ENCODE data around the gene PIGS. TPM values are rescaled to one million over a fixed set of nuclear protein-coding genes. Genes with fewer than 3 reads are reported as not detected.
A peak's percentile ranks its signal among the peaks of the same experiment; 100 is the strongest.

PIGS gene
- total and polyA plus RNA-seq, 2 of the 13 experiments (the other 11 are each of a cell fraction or from before 2014, with no cell fraction given) = 31.7 to 42.6 TPM

GRCh38 chr17:28598799-28599310 lies 27.5 kb upstream of the PIGS start, which contains the start of gene SPAG5 (continued):
- no peak for TF ChIP-seq RFX5 (IDR thresholded peaks at IDR 0.05; ENCODE audit: low read depth, low read length)
- TF ChIP-seq FOXP1 (IDR thresholded peaks at IDR 0.05) = no peak
- TF ChIP-seq FOXP1 (CRISPR knock-in tag; IDR thresholded peaks at IDR 0.05) = no peak
- TF ChIP-seq ZNF883 (CRISPR knock-in tag; IDR thresholded peaks at IDR 0.05; ENCODE audit: not compliant biosample characterization) = no peak
- TF ChIP-seq DR1 (CRISPR knock-in tag; IDR thresholded peaks at IDR 0.05) = peak; percentile 82
- TF ChIP-seq ZNF451 (CRISPR knock-in tag; IDR thresholded peaks at IDR 0.05) = no peak
- no peak for TF ChIP-seq PAWR (CRISPR knock-in tag; IDR thresholded peaks at IDR 0.05; ENCODE audit: borderline replicate concordance)
- no peak for TF ChIP-seq GRHL1 (CRISPR knock-in tag; conservative IDR thresholded peaks at IDR 0.05)
- TF ChIP-seq MED1 (CRISPR knock-in tag; IDR thresholded peaks at IDR 0.05) = peak; percentile 63; the same call in 1 of the 2 replicates
- no peak for TF ChIP-seq ZNF343 (CRISPR knock-in tag; IDR thresholded peaks at IDR 0.05)
- TF ChIP-seq AFF4 (CRISPR knock-in tag; IDR thresholded peaks at IDR 0.05) = no peak
- TF ChIP-seq ZNF781 (CRISPR knock-in tag; IDR thresholded peaks at IDR 0.05; ENCODE audit: borderline replicate concordance, not compliant biosample characterization) = no peak
- no peak for TF ChIP-seq KLF15 (CRISPR knock-in tag; IDR thresholded peaks at IDR 0.05; ENCODE audit: borderline replicate concordance)
- TF ChIP-seq TBL1XR1 (IDR thresholded peaks at IDR 0.05; ENCODE audit: borderline replicate concordance, low read length, partially characterized antibody) = no peak
- no peak for TF ChIP-seq ZNF484 (CRISPR knock-in tag; IDR thresholded peaks at IDR 0.05; ENCODE audit: borderline replicate concordance, low read depth)
- TF ChIP-seq RFXANK (CRISPR knock-in tag; IDR thresholded peaks at IDR 0.05) = no peak
- peak; percentile 23; the same call in 1 of the 2 replicates for TF ChIP-seq ZNF414 (CRISPR knock-in tag; IDR thresholded peaks at IDR 0.05)
- no peak for TF ChIP-seq NKX3-1 (CRISPR knock-in tag; IDR thresholded peaks at IDR 0.05)
- no peak for TF ChIP-seq ZBTB7B (CRISPR knock-in tag; IDR thresholded peaks at IDR 0.05)
- TF ChIP-seq NFIB (CRISPR knock-in tag; IDR thresholded peaks at IDR 0.05; ENCODE audit: borderline replicate concordance) = no peak
- no peak for TF ChIP-seq MTF2 (CRISPR knock-in tag; IDR thresholded peaks at IDR 0.05; ENCODE audit: borderline replicate concordance)
- TF ChIP-seq TBP (CRISPR knock-in tag; IDR thresholded peaks at IDR 0.05) = no peak
- no peak for TF ChIP-seq ATM (IDR thresholded peaks at IDR 0.05; ENCODE audit: borderline replicate concordance)
- TF ChIP-seq IKZF4 (CRISPR knock-in tag; IDR thresholded peaks at IDR 0.05; ENCODE audit: borderline replicate concordance, low read depth, not compliant biosample characterization) = no peak
